GM21515 (cell line): ENCODE measurements around the gene AHRR.
"Not testable (repeated sequence)": the region's sequence is repeated elsewhere in the genome, so short reads cannot be mapped to it uniquely, and the experiment has no call there.

ENCODE experiments used
- ATAC-seq: cut with Tn5 transposase; IDR thresholded peaks from one replicate; pipeline ENCODE4 v1.9.1; 2021; ENCODE audit not compliant: unreplicated experiment

The AHRR gene

GRCh38 chr5:392431-392988, 71.0 kb downstream of the AHRR start:
- ATAC-seq, result peak; percentile 71

GRCh38 chr5:393846-394275, 72.3 kb downstream of the AHRR start:
- no peak for ATAC-seq

DNA sequence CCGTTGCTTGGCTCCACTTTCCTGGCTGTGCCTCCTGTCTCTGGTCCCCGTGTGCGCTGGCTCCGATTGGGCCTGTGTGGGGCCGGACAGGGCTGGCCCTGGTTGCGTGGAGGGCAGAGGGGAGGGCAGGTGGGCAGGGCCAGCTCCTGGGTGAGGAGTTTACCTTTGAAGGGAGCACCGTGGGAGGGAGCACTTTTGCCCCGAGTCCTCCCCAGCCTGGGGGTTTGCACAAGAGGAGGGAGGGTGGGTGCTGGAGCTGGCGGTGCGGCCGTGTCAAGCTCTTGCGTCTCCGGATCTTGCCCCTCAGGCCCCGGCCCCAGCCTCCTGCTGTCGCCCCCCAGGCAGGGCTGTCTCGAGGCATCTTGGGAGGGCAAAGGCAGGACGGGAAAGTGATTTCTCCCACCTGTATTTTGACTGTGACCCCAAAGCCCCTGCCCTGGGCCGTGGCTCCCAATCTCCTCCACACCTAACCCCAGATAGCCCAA, 73.2 kb downstream of the AHRR start:
- ATAC-seq, result no peak

DNA sequence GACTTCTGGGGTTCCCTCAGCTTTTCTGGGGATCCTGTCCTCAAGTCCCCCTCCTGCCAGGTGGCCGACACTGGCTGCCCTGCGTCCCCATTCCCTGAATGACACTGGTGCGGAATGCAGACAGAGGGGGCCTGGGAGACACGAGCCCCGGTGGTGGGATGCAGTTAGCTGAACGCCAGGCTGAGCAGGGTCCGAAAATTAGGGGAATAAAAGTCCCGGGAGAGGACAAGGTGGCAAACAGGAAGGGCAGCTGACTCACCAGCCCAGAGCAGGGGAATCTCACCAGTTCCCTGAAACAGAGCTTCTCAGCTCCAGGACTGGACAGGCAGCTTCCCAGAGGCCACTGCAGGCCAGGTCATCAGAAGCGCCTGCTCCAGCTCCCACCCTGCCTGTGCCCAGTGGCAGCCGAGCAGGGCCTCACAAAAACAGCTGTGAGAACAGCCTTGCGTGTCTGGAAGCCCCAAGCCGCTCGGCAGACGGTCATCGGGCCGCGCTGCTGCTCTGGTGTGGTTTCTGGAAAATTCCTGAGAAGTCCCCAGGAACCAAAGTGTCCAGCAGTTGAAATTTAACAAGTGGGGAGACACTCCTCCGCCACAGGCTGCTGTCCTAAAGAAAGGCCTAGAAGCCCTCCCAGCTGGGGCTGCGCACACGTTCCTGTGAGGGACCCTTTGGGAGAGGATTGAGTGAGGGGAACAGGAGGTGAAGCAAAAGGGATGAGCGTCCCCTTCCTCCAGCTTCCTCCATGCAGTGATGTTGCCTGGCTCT, 73.8 kb downstream of the AHRR start:
- ATAC-seq, result no peak

DNA sequence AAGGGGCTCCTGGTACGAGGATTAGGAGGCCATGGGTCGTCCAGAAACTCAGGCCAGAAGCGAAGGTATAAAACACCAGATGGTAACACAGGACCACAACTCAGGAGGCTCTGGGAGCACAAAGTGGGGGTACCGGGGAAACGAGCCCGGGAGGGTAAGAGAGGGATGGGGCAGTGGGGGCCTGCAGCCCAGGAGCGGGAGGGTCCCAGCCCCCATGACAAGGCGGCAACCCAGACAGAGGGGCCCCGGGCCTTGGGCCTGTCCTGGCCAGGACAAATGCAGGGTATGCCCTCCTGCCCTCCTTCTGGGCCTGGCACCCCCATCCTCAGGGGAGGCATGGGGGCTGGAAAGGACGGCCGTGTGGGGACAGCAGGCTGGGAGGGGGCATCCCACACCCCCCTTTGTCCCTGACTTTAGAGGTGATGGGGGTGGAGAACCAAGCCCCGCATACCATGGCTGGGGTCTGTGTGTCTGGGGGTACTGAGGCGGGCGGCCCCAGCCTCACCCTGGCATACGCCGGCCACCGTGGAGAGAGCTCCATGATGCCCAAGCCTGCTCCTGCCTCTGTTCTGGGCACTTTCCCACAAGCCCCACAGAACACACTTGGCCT, 74.5 kb downstream of the AHRR start:
- no peak for ATAC-seq

DNA sequence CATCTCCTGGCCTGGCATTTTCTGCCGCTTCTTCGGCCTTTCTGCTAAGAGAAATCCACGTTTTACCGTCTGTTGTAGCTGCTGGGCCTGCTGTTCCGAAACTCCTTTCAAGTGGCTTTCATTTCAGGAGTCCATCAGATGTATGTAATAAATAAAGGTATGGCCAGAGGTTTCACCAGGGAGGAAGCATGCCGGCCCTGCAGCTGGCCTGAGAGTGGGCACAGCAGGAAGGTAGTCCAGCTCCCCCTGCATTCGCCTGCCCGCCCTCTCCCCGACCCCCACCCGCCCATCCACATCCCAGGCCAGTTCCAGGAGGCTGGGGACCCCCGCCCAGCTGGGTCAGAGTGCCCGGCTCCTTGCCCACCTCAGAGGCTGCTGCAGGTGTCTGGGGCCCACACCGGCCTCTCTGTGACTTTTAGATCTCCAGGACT, 75.0 kb downstream of the AHRR start:
- no peak for ATAC-seq

DNA sequence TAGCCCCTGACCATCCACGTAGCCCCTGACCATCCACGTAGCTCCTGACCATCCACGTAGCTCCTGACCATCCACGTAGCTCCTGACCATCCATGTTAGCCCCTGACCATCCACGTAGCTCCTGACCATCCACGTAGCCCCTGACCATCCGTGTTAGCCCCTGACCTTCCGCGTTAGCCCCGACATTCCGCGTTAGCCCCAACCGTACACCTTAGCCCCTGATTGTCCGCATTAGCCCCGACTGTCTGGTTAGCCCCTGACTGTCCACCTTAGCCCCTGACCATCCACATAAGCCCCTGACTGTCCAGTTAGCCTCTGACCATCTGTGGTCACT, 76.6 kb downstream of the AHRR start:
- ATAC-seq, result not testable (repeated sequence)

DNA sequence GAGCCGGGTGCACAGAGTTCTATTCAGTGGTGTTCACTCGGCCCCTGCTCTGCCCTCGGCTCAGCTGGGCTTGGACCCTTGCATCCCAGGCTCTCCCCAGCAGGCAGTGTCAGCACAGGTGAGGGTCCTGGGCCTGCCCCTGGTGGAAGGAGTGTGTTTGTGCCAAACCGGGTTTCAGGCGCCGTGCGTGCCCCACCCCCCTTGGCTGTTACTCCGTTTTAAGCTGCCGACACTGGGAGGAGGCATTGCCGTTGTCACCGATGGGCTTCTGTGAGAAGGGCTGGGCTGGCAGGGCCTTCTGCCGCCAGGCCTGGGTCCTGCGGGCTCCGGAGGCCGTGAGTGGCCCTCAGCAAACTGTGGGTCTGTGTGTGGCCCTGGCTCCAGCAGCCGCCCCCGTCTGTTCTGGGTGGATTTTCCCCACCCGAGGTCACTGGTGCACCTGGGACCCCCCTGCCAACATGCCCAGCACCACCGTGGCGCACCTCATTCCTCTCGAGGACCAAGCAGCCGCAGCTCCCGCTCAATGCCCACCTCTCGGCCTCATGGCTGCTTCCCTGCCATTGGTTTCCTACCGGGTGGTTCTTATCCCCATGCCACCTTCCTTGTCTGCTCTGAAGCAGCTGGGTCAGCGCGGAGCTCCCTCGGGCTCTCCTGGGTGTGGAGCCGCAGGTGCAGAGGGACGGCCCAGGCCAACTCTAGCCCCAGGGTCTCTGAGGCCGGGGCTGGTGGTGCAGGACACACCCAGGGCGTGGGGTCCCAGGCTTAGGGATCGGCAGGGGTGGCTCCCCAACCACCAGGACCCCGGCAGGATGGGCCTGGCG, 77.2 kb downstream of the AHRR start:
- no peak for ATAC-seq

GRCh38 chr5:399296-400281, 78.1 kb downstream of the AHRR start:
- peak; percentile 55 for ATAC-seq

DNA sequence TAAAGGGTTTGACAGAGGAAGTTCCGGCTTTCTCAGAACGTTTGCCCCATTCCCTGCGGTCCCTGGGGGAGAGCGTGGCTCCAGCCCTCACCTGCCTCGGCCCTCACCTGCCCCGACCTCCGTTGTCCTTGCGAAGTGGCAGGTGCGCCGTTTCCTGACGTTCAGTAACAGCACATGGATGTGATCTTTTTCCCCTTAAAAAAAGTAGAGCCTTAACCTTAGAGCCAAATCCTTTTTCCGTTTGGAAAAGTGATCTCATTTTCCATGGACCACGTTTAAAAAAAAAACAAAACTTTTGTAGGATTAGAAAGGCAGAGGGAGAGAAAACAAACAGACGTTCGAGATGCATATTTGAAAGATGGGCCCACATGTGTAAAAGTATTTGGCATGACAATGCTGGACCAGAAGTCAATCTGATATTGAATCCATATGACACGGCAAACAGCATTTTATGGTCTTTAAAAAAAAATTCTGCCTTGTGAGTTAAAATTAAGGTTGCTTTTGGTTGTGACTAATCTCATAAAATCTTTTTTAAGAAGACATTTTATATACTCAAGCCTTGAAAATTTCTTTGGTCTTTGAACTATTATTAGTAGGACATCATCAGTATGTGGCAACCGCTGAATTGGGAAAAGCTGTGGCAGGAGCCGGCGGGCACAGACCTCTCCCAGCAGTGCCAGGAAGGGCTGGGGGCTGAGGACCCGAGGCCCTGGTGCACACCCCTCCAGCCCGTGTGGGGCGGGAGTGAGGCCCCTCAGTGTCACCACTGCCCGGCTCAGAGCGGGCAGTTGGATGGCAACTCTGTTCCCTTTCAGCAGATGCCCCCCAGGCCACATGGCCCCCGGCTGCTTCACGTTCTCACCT, 79.0 kb downstream of the AHRR start:
- no peak for ATAC-seq

- ATAC-seq, result no peak
Observed at GRCh38 chr5:401146-402034, 79.9 kb downstream of the AHRR start.

DNA sequence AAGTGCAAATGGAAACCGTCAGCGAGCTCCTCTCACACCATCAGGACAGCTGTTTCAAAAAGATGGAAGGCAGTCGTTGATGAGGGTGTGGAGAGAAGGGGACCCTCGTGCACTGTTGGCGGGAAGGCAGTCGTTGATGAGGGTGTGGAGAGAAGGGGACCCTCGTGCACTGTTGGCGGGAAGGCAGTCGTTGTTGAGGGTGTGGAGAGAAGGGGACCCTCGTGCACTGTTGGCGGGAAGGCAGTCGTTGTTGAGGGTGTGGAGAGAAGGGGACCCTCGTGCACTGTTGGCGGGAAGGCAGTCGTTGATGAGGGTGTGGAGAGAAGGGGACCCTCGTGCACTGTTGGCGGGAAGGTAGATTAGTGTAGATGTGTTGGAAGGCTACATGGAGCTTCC, 80.7 kb downstream of the AHRR start:
- not testable (repeated sequence) for ATAC-seq

GRCh38 chr5:402615-403359, 81.3 kb downstream of the AHRR start:
- ATAC-seq, result peak; percentile 50

- no peak for ATAC-seq
Observed at GRCh38 chr5:403995-404394, 82.5 kb downstream of the AHRR start.

- ATAC-seq, result no peak
Observed at GRCh38 chr5:404666-405241, 83.2 kb downstream of the AHRR start.

DNA sequence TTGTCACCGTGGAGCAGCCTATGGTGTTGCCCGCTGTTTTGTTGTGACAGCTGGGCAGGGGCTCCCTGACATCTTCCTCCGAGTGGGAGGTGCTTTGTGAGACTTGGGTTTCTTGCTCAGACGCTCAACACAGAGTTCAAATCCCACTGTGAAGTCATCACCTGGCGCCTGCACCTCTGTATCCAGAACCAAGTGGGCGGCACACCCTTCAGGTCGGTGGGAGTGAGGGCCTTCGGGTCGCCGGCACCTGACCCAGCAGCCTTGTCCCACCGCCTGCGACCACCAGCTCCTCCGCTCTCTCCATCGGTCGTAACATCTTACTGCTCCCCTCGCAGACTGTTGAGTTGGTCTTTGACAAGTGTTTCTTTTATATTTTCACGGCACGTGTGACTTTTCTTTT, 83.9 kb downstream of the AHRR start:
- no peak for ATAC-seq

DNA sequence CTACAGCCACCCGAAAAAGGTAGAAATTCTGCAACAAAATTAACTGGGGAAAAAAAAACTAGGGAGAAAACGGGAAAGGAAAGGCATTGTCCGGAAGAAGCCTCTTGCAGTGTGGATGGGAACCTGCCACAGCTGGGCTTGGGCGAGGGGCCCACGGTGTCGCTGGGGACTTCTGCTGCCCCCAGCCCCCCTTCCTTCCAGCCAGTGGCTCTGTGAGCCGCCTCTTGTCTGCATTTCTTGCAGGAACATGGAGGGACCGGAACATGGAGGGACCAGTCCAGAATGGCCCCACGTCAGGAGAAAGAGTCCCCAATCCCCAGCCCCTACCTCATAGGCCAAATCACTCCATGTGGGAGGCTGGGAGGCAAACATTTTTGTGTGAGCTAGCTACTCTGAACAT, 84.5 kb downstream of the AHRR start:
- no peak for ATAC-seq
